RWPE2 (cell line): ENCODE measurements around the gene UTS2.

Source experiments
- ATAC-seq: fragments of 200-7000 bp; cut with Tn5 transposase; 3 replicates; pipeline ENCODE4 v1.9.1; 2021; ENCODE audit warnings: low read depth
- DNase-seq: peaks from one replicate; pipeline ENCODE4 v3.0.0-alpha.2; 2020; ENCODE audit warnings: low spot score
- H3K27ac ChIP-seq: fragments of 450-650 bp; 2 replicates; pipeline ENCODE4 v1.5.1; 2017; ENCODE audit warnings: mild to moderate bottlenecking; ENCODE audit not compliant: poor library complexity, severe bottlenecking
- H3K27me3 ChIP-seq: fragments of 250-450 bp; sonication (Bioruptor Pico); 2 replicates; pipeline ENCODE4 v1.5.1; 2021; ENCODE audit warnings: mild to moderate bottlenecking, moderate library complexity; ENCODE audit not compliant: insufficient read depth, poor library complexity, severe bottlenecking
- H3K36me3 ChIP-seq: fragments of 250-450 bp; sonication (Bioruptor Pico); 2 replicates; pipeline ENCODE4 v1.5.1; 2020; ENCODE audit warnings: low read depth, mild to moderate bottlenecking, moderate library complexity
- H3K4me1 ChIP-seq: fragments of 250-450 bp; sonication (Bioruptor Pico); 2 replicates; pipeline ENCODE4 v1.5.1; 2021; ENCODE audit warnings: mild to moderate bottlenecking, moderate library complexity; ENCODE audit not compliant: insufficient read depth, poor library complexity, severe bottlenecking
- H3K4me3 ChIP-seq: fragments of 250-450 bp; sonication (Bioruptor Pico); 2 replicates; pipeline ENCODE4 v1.5.1; 2021; ENCODE audit warnings: mild to moderate bottlenecking, moderate library complexity; ENCODE audit not compliant: severe bottlenecking
- H3K9me3 ChIP-seq: fragments of 250-450 bp; sonication (Bioruptor Pico); 2 replicates; pipeline ENCODE4 v1.5.1; 2021; ENCODE audit warnings: mild to moderate bottlenecking, moderate library complexity; ENCODE audit not compliant: severe bottlenecking
- TF ChIP-seq, protein P1 (sequence below): fragments of 450-650 bp; IDR thresholded peaks from one replicate; pipeline ENCODE4 v1.5.1; 2017; ENCODE audit warnings: mild to moderate bottlenecking, moderate library complexity; ENCODE audit not compliant: poor library complexity, severe bottlenecking

Gene UTS2

DNA sequence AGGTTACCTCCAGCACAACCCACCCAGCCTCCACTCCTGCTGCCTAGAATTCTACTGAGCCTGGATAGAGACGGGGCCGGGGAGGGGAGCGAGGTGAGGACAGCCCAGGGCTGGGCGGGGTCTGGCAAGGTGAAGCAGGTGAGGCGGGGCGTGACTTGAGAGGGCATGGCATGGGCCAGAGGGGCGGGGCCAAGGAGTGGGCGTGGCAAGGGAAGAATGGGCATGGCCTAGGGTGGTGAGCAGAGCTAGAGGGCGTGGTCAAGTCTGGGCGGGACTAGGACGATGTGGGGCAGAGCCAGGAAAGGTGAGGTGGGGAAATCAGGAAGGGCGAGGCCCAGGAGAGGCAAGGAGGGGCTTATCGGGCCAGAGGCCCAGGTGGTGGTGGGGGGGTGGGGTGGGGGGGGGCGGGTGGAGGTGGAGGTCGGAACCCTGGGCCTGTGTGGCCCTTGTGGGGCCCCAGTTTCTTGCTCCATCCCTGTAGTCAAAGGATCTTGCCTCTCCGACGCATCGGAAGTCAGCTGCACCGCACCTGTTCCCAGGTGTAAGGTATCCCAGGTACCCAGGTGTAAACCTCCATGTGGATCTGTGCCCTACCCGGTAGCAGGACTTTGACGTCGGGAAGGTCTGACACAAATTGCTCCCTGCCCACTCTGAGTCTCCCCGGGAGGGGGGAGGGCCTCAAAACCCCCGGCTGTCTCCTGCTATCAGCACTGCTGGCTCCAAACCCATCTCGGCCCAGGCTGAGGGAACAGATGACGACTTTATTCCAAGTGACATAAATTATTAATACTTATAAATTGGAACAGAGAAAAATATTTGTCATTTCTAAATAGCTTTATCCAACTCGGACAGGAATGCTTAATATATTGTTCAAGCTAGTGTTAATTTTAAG lies 32.9 kb upstream of the UTS2 start:
- peak overlapping the region; percentile 2 for H3K4me3 ChIP-seq
- H3K36me3 ChIP-seq = no peaks in the 10 kb centered on the region
- H3K27ac ChIP-seq = no peak overlapping the region
- DNase-seq (peak; percentile 78), ATAC-seq (peak; percentile 87)
- no peaks in the 10 kb centered on the region for H3K27me3 ChIP-seq
- H3K4me1 ChIP-seq = no peaks in the 10 kb centered on the region
- no peaks in the 10 kb centered on the region for H3K9me3 ChIP-seq
- TF ChIP-seq, protein P1, sequence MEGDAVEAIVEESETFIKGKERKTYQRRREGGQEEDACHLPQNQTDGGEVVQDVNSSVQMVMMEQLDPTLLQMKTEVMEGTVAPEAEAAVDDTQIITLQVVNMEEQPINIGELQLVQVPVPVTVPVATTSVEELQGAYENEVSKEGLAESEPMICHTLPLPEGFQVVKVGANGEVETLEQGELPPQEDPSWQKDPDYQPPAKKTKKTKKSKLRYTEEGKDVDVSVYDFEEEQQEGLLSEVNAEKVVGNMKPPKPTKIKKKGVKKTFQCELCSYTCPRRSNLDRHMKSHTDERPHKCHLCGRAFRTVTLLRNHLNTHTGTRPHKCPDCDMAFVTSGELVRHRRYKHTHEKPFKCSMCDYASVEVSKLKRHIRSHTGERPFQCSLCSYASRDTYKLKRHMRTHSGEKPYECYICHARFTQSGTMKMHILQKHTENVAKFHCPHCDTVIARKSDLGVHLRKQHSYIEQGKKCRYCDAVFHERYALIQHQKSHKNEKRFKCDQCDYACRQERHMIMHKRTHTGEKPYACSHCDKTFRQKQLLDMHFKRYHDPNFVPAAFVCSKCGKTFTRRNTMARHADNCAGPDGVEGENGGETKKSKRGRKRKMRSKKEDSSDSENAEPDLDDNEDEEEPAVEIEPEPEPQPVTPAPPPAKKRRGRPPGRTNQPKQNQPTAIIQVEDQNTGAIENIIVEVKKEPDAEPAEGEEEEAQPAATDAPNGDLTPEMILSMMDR = no peak

DNA sequence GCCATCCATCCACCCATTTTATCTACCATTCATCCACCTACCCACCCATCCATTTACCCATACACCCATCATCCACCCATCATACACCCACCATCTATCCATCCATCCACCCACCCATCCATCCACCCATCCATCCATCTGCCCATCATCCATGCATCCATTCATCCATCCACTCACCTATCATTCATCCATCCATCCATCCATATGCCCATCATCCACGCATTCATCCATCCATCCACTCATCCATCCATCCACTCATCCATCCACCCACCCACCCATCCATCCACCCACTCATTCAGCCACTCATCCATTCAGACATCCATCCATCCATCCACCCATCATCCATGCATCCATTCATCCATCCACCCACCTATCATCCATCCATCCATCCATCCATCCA lies 31.9 kb upstream of the UTS2 start:
- Histone ChIP-seq H3K36me3 (no peaks in the 10 kb centered on the region), H3K4me3 (no peak overlapping the region), H3K4me1 (no peaks in the 10 kb centered on the region), H3K9me3 (no peaks in the 10 kb centered on the region), H3K27ac (no peak overlapping the region), H3K27me3 (no peaks in the 10 kb centered on the region)
- DNase-seq (no peak), ATAC-seq (no peak)
- TF ChIP-seq, protein P1 = no peak

DNA sequence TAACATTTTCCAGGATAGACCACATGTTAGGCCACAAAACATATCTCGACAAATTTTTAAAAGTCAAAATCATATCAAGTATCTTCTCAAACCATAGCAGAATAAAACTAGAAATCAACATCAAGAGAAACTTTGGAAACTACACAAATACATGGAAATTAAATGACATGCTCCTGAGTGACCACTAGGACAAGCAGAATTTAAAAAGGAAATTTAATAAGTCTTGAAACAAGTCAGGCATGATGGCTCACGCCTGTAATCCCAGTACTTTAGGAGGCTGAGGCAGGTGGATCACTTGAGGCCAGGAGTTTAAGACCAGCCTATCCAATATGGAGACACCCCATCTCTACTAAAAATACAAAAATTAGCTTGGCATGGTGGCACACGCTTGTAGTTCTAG lies 26.4 kb upstream of the UTS2 start:
- Histone ChIP-seq H3K9me3 (no peaks in the 10 kb centered on the region), H3K4me3 (no peak overlapping the region), H3K27ac (no peak overlapping the region), H3K4me1 (no peaks in the 10 kb centered on the region), H3K27me3 (no peaks in the 10 kb centered on the region), H3K36me3 (no peaks in the 10 kb centered on the region)
- ATAC-seq = no peak
- no peak for DNase-seq
- TF ChIP-seq, protein P1 = no peak

DNA sequence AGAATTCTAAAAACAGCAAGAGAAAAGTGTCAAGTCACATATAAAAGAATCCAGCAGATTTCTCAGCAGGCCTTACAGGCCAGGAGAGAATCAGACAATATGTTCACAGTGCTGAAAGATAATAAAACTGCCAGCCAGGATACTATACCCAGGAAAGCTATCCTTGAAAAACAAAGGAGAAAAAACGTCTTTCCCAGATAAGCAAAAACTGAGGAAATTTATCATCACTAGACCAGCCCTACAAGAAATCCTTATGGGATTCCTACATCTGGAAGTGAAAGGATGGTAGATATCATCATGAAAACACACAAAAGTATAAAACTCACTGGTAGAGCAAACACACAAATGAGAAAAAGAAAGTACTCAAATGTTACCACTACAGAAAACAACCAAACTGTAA lies 25.2 kb upstream of the UTS2 start:
- no peak for DNase-seq
- TF ChIP-seq, protein P1 = no peak
- no peak for ATAC-seq
- Histone ChIP-seq H3K4me1 (no peaks in the 10 kb centered on the region), H3K27me3 (no peaks in the 10 kb centered on the region), H3K4me3 (no peak overlapping the region), H3K36me3 (no peaks in the 10 kb centered on the region), H3K27ac (no peak overlapping the region), H3K9me3 (no peaks in the 10 kb centered on the region)
